Endothelial cell of umbilical vein (primary cell): ENCODE measurements around the gene TRAK1. TPM values are rescaled to one million over a fixed set of nuclear protein-coding genes. Genes with fewer than 3 reads are reported as not detected.

Experiments used
- BruUV-seq: library from RNA; stranded (reverse); fragments of 400-500 nt; replicated peaks from 2 replicates; lab custom pipeline; 2021; lab: Mats Ljungman, UMichigan
- CTCF ChIA-PET: fragments of 300-600, 350-600 bp; sonication (Branson Sonifier 250); formaldehyde crosslinking; loops from one replicate; lab custom pipeline; 2021; ENCODE audit warnings: antibody characterized with exemption, inconsistent platforms; lab: Charles Lee
- POLR2A ChIA-PET: fragments of 300-600, 350-600 bp; sonication (Branson Sonifier 250); formaldehyde crosslinking; loops from one replicate; lab custom pipeline; 2021; ENCODE audit warnings: antibody characterized with exemption, inconsistent platforms; lab: Charles Lee
- DNase-seq: peaks from one replicate; pipeline ENCODE4 v3.0.0-alpha.2; 2011; ENCODE audit warnings: low read depth, low spot score
- FAIRE-seq: peaks from 2 replicates; lab custom pipeline; 2011; peaks lifted over from hg19 to GRCh38; lab: Jason Lieb, UNC
- H2AFZ ChIP-seq: 2 replicates; pipeline ENCODE4 v1.6.0; 2012; ENCODE audit warnings: low read depth, low read length, control low read depth, inconsistent platforms
- H3K27ac ChIP-seq: 2 replicates; pipeline ENCODE4 v1.5.1; 2011; ENCODE audit warnings: low read depth, mild to moderate bottlenecking, control low read depth, low read length, moderate library complexity; ENCODE audit not compliant: insufficient read depth
- H3K27me3 ChIP-seq, 2 experiments: 2 replicates each; pipeline versions ENCODE4 v1.6.0 to v1.6.1; 2011; ENCODE audit warnings: low read length in 2 of 2, mixed read lengths in 1 of 2; ENCODE audit not compliant: control insufficient read depth in 2 of 2, insufficient read depth in 2 of 2
- H3K36me3 ChIP-seq, 2 experiments: 2 replicates in 1 of 2; 3 replicates in 1 of 2; pipeline ENCODE4 v1.5.1; 2011; ENCODE audit warnings: low read length in 2 of 2, mild to moderate bottlenecking in 1 of 2, moderate library complexity in 1 of 2; ENCODE audit not compliant: control insufficient read depth in 2 of 2, insufficient read depth in 2 of 2; ENCODE audit errors: extremely low read depth in 1 of 2
- H3K4me1 ChIP-seq: 3 replicates; pipeline ENCODE4 v1.5.1; 2011; ENCODE audit warnings: mild to moderate bottlenecking, low read length; ENCODE audit not compliant: control insufficient read depth, insufficient read depth; ENCODE audit errors: extremely low read depth
- H3K4me2 ChIP-seq: 2 replicates; pipeline ENCODE4 v1.6.1; 2011; ENCODE audit warnings: low read length, control low read depth, mixed read lengths; ENCODE audit not compliant: insufficient read depth
- H3K4me3 ChIP-seq, 3 experiments: fragments of 200-600 bp in 1 of 3; sonication (generic), shearing (Covaris generic) in 1 of 3; replicated peaks in 1 of 3; 2 replicates each; pipeline ENCODE4 v1.5.1; 2011 to 2016; ENCODE audit warnings: control low read depth in 3 of 3, low read length in 3 of 3, mild to moderate bottlenecking in 2 of 3, inconsistent platforms in 1 of 3, low read depth in 1 of 3, moderate library complexity in 1 of 3; ENCODE audit not compliant: insufficient read depth in 1 of 3
- H3K79me2 ChIP-seq: 2 replicates; pipeline ENCODE4 v1.6.0; 2012; ENCODE audit warnings: low read length, inconsistent platforms; ENCODE audit not compliant: control insufficient read depth, insufficient read depth
- H3K9ac ChIP-seq: replicated peaks from 2 replicates; pipeline ENCODE3; 2011; ENCODE audit warnings: low read length, control low read depth; ENCODE audit not compliant: insufficient read depth; ENCODE audit errors: extremely low read depth
- H3K9me1 ChIP-seq: replicated peaks from 3 replicates; pipeline ENCODE4 v1.6.0; 2011; ENCODE audit warnings: mild to moderate bottlenecking, low read length; ENCODE audit not compliant: control insufficient read depth, insufficient read depth; ENCODE audit errors: extremely low read depth
- H3K9me3 ChIP-seq: replicated peaks from 2 replicates; pipeline ENCODE4 v1.5.1; 2012; ENCODE audit warnings: low read length, inconsistent platforms; ENCODE audit not compliant: control insufficient read depth, insufficient read depth
- H4K20me1 ChIP-seq: replicated peaks from 2 replicates; pipeline ENCODE3; 2011; ENCODE audit warnings: mild to moderate bottlenecking, low read length; ENCODE audit not compliant: control insufficient read depth, insufficient read depth; ENCODE audit errors: extremely low read depth
- EZH2 ChIP-seq: IDR thresholded peaks from 2 replicates; pipeline ENCODE4 v1.6.1; 2012; ENCODE audit warnings: borderline replicate concordance, low read depth, mild to moderate bottlenecking, moderate library complexity, low read length, inconsistent platforms; ENCODE audit not compliant: severe bottlenecking
- FOS ChIP-seq: IDR thresholded peaks from 2 replicates; pipeline ENCODE4 v1.6.1; 2011; ENCODE audit warnings: mild to moderate bottlenecking, low read length, moderate library complexity, borderline replicate concordance; ENCODE audit not compliant: insufficient read depth
- GATA2 ChIP-seq: IDR thresholded peaks from 2 replicates; pipeline ENCODE4 v1.7.0; 2011; ENCODE audit warnings: low read depth, mild to moderate bottlenecking, moderate library complexity, mixed read lengths, low read length; ENCODE audit not compliant: insufficient read length, insufficient read depth
- JUN ChIP-seq: IDR thresholded peaks from 2 replicates; pipeline ENCODE4 v1.6.1; 2011; ENCODE audit warnings: borderline replicate concordance, low read depth; ENCODE audit not compliant: insufficient read length, insufficient read depth
- MYC ChIP-seq: IDR thresholded peaks from one replicate; pipeline ENCODE4 v1.6.1; 2011; ENCODE audit warnings: mild to moderate bottlenecking, low read depth, low read length
- POLR2A ChIP-seq: IDR thresholded peaks from 2 replicates; pipeline ENCODE4 v1.6.1; 2012; ENCODE audit warnings: low read depth, mild to moderate bottlenecking, control low read depth, low read length
- POLR2AphosphoS5 ChIP-seq: IDR thresholded peaks from 2 replicates; pipeline ENCODE4 v1.6.1; 2012; ENCODE audit warnings: low read depth, mild to moderate bottlenecking, control low read depth, low read length, moderate library complexity; ENCODE audit not compliant: insufficient read depth
- dilution Hi-C: fragments of 300-500 bp; cut with MboI; formaldehyde crosslinking; loops from one replicate; pipeline ENCODE4 v1.15.0; 2019; ENCODE audit warnings: low sequenced_read_pairs; ENCODE audit not compliant: extremely low pct_ligation_motif_present
- intact Hi-C: fragments of 100-400 bp; cut with micrococcal nuclease; formaldehyde crosslinking; loops from one replicate; pipeline ENCODE4 v1.10.0; 2022
- polyA plus RNA-seq, 4 experiments: library from polyadenylated mRNA; depleted of rRNA in 3 of 4; stranded (reverse) in 3 of 4; unstranded in 1 of 4; fragments of >200 nt; gene quantifications; 2 replicates each; pipeline versions ENCODE4 v1.2.1 to v1.2.3, GENCODE V29; 2011 to 2012; ENCODE audit warnings: missing spikeins in 1 of 4
- total RNA-seq: library from RNA; stranded (reverse); gene quantifications from 2 replicates; pipeline ENCODE4 v1.2.3, GENCODE V29; 2021
- TF ChIP-seq, protein P1 (sequence below), 2 donors: IDR thresholded peaks; 1 replicate in 1 of 2; 2 replicates in 1 of 2; pipeline ENCODE4 v1.5.1; 2011; ENCODE audit warnings: low read length in 2 of 2, mild to moderate bottlenecking in 2 of 2, moderate library complexity in 2 of 2, control low read depth in 1 of 2, inconsistent platforms in 1 of 2, low read depth in 1 of 2; ENCODE audit not compliant: insufficient read depth in 1 of 2; ENCODE audit errors: extremely low read depth in 1 of 2

Gene TRAK1
- total and polyA plus RNA-seq, 2 donors (not counting 3 experiments of a cell fraction or from before 2014, with no cell fraction given) = 38.5 to 59.6 TPM

DNA sequence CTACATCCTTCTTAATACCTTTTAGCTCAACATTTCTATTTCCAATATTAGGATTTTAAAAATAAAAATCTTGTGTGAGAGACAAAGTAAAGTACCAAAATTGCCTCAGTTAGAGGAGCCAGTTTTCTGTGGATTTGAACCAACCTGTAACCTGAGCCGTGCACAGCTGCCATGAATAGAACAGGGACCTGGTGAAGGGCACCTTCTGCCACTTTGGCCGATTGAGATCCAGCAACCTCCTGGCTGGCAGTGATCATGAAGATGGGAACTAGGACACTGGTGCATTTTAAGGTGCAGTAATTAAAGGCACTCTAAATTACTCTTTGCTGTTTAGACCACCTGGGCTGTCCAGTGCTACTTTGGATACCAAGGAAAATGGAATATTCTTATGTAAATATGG lies 34.3 kb upstream of the TRAK1 start:
- Histone ChIP-seq H3K4me3 (no peak overlapping the region), H3K79me2 (peaks cover 33% of the 10 kb centered on the region), H3K9ac (no peak overlapping the region), H3K27ac (no peak overlapping the region), H3K4me2 (no peak overlapping the region), H2AFZ (no peak overlapping the region), H4K20me1 (no peaks in the 10 kb centered on the region), H3K36me3 (no peaks in the 10 kb centered on the region), H3K9me3 (no peaks in the 10 kb centered on the region), H3K9me1 (no peaks in the 10 kb centered on the region), H3K27me3 (no peaks in the 10 kb centered on the region), H3K4me1 (peaks cover 25% of the 10 kb centered on the region)
- POLR2A ChIA-PET = no interaction called here
- TF ChIP-seq MYC (no peak), EZH2 (no peak), POLR2AphosphoS5 (no peak), GATA2 (no peak), FOS (no peak), POLR2A (no peak), JUN (no peak)
- TF ChIP-seq, protein P1, sequence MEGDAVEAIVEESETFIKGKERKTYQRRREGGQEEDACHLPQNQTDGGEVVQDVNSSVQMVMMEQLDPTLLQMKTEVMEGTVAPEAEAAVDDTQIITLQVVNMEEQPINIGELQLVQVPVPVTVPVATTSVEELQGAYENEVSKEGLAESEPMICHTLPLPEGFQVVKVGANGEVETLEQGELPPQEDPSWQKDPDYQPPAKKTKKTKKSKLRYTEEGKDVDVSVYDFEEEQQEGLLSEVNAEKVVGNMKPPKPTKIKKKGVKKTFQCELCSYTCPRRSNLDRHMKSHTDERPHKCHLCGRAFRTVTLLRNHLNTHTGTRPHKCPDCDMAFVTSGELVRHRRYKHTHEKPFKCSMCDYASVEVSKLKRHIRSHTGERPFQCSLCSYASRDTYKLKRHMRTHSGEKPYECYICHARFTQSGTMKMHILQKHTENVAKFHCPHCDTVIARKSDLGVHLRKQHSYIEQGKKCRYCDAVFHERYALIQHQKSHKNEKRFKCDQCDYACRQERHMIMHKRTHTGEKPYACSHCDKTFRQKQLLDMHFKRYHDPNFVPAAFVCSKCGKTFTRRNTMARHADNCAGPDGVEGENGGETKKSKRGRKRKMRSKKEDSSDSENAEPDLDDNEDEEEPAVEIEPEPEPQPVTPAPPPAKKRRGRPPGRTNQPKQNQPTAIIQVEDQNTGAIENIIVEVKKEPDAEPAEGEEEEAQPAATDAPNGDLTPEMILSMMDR (IDR thresholded peaks at IDR 0.05; ENCODE audit: extremely low read depth in 1 of 2, insufficient read depth in 1 of 2, low read depth in 1 of 2, low read length in 2 of 2) = no peak
- no peak for DNase-seq
- intact Hi-C loops (no loop called here), dilution Hi-C loops (no loop called here)
- BruUV-seq = no TSS peak
- no peak for FAIRE-seq
- CTCF ChIA-PET = no interaction called here
